GM21390 (cell line): ENCODE results near the gene SYTL1.

Experiments
- ATAC-seq: cut with Tn5 transposase; IDR thresholded peaks from one replicate; pipeline ENCODE4 v1.9.1; 2021; ENCODE audit not compliant: unreplicated experiment

The SYTL1 gene

GRCh38 chr1:27341525-27342252 is at the start of gene SYTL1:
Gene SYTL1, plus strand, starts transcription at chr1:27342022. Its CDS starts 3,313 bp downstream, at chr1:27345335.
- peak; percentile 56 for ATAC-seq

GRCh38 chr1:27292106-27292505 is 49.7 kb upstream of the SYTL1 start:
- ATAC-seq, result no peak

GRCh38 chr1:27293915-27294314 is 47.9 kb upstream of the SYTL1 start:
- ATAC-seq, result no peak

- no peak for ATAC-seq
Observed at GRCh38 chr1:27296773-27297291, 45.0 kb upstream of the SYTL1 start.

GRCh38 chr1:27297903-27298302 is 43.9 kb upstream of the SYTL1 start:
- no peak for ATAC-seq

- no peak for ATAC-seq
Observed at GRCh38 chr1:27298632-27299384, 43.0 kb upstream of the SYTL1 start.

GRCh38 chr1:27299385-27300271 is 42.2 kb upstream of the SYTL1 start:
- ATAC-seq, result no peak

- no peak for ATAC-seq
Observed at GRCh38 chr1:27300341-27301051, 41.3 kb upstream of the SYTL1 start.

GRCh38 chr1:27301052-27301422 is 40.8 kb upstream of the SYTL1 start:
- no peak for ATAC-seq

- no peak for ATAC-seq
Observed at GRCh38 chr1:27301582-27302199, 40.1 kb upstream of the SYTL1 start.

- ATAC-seq, result no peak
Observed at GRCh38 chr1:27302612-27303011, 39.2 kb upstream of the SYTL1 start.

GRCh38 chr1:27303509-27303908 is 38.3 kb upstream of the SYTL1 start:
- ATAC-seq, result no peak

- ATAC-seq, result no peak
Observed at GRCh38 chr1:27306071-27306470, 35.8 kb upstream of the SYTL1 start.

- no peak for ATAC-seq
Observed at GRCh38 chr1:27306892-27307761, 34.7 kb upstream of the SYTL1 start.

- ATAC-seq, result no peak
Observed at GRCh38 chr1:27307874-27308598, 33.8 kb upstream of the SYTL1 start.

GRCh38 chr1:27314169-27314568 is 27.7 kb upstream of the SYTL1 start:
- ATAC-seq, result no peak

GRCh38 chr1:27314737-27315136 is 27.1 kb upstream of the SYTL1 start:
- ATAC-seq, result no peak

GRCh38 chr1:27316860-27317259 is 25.0 kb upstream of the SYTL1 start:
- ATAC-seq, result no peak

- ATAC-seq, result no peak
Observed at GRCh38 chr1:27318136-27318535, 23.7 kb upstream of the SYTL1 start.
